ENCODE data around the gene KBTBD13. TPM values are rescaled to one million over a fixed set of nuclear protein-coding genes. Genes with fewer than 3 reads are reported as not detected.

KBTBD13 gene
- total RNA-seq, 1 donor from 2014 or later = not detected

GRCh38 chr15:65106011-65106590 is 29.6 kb downstream of the KBTBD13 start:
- intact Hi-C loops (cut with DNase I) = no loop called here
- H3K36me3 ChIP-seq = peaks cover 0 to 18% of the 10 kb centered on the region in 2 donors

GRCh38 chr15:65110676-65111292 is 34.2 kb downstream of the KBTBD13 start:
- no peaks in the 10 kb centered on the region for H3K4me1 ChIP-seq
- H3K36me3 ChIP-seq = peaks cover 0 to 37% of the 10 kb centered on the region in 2 donors
- H3K27me3 ChIP-seq = no peaks in the 10 kb centered on the region
- intact Hi-C loops (cut with DNase I) = no loop called here
- DNase-seq (ENCODE audit: extremely low spot score in 2 of 2) = no peak
- TF ChIP-seq POLR2AphosphoS5 (IDR thresholded peaks at IDR 0.05; ENCODE audit: insufficient read depth in 1 of 2, low read depth in 1 of 2) (no peak), CTCF (IDR thresholded peaks at IDR 0.05) (no peak), POLR2A (IDR thresholded peaks at IDR 0.05) (no peak)
- H3K9me3 ChIP-seq = no peaks in the 10 kb centered on the region
- H3K27ac ChIP-seq = no peak overlapping the region
- no peak overlapping the region for H3K4me3 ChIP-seq

More at GRCh38 chr15:65106011-65106590, 29.6 kb downstream of the KBTBD13 start:
- no peak for DNase-seq (ENCODE audit: extremely low spot score in 2 of 2)
- Histone ChIP-seq H3K9me3 (no peaks in the 10 kb centered on the region), H3K27ac (no peak overlapping the region), H3K4me1 (peaks cover 8% of the 10 kb centered on the region), H3K4me3 (no peak overlapping the region), H3K27me3 (no peaks in the 10 kb centered on the region)
- TF ChIP-seq POLR2A (IDR thresholded peaks at IDR 0.05) (no peak), POLR2AphosphoS5 (IDR thresholded peaks at IDR 0.05; ENCODE audit: insufficient read depth in 1 of 2, low read depth in 1 of 2) (no peak), CTCF (IDR thresholded peaks at IDR 0.05) (no peak)

GRCh38 chr15:65115086-65115485 is 38.5 kb downstream of the KBTBD13 start, which contains the start of gene UBAP1L:
TSS of gene UBAP1L (minus strand) at chr15:65115200. CDS start at chr15:65106215, 8,985 bp downstream.
- no peaks in the 10 kb centered on the region for H3K27me3 ChIP-seq
- intact Hi-C loops (cut with DNase I) = no loop called here
- no peak within 1 kb of the TSS for H3K4me3 ChIP-seq
- no peaks in the 10 kb centered on the region for H3K4me1 ChIP-seq
- H3K36me3 ChIP-seq = peaks cover 0 to 74% of the 10 kb centered on the region in 2 donors
- H3K27ac ChIP-seq = no peak within 1 kb of the TSS
- TF ChIP-seq POLR2AphosphoS5 (IDR thresholded peaks at IDR 0.05; ENCODE audit: insufficient read depth in 1 of 2, low read depth in 1 of 2) (no peak), POLR2A (IDR thresholded peaks at IDR 0.05) (no peak), CTCF (IDR thresholded peaks at IDR 0.05) (no peak)
- no peaks in the 10 kb centered on the region for H3K9me3 ChIP-seq
- DNase-seq (ENCODE audit: extremely low spot score in 2 of 2) = no peak

GRCh38 chr15:65115542-65115941 is 39.0 kb downstream of the KBTBD13 start:
- no peak overlapping the region for H3K27ac ChIP-seq
- H3K27me3 ChIP-seq = no peaks in the 10 kb centered on the region
- H3K4me1 ChIP-seq = no peaks in the 10 kb centered on the region
- intact Hi-C loops (cut with DNase I) = no loop called here
- H3K36me3 ChIP-seq = peaks cover 0 to 79% of the 10 kb centered on the region in 2 donors
- no peak for TF ChIP-seq POLR2A (IDR thresholded peaks at IDR 0.05)
- no peak for TF ChIP-seq POLR2AphosphoS5 (IDR thresholded peaks at IDR 0.05; ENCODE audit: insufficient read depth in 1 of 2, low read depth in 1 of 2)
- TF ChIP-seq CTCF (IDR thresholded peaks at IDR 0.05) = no peak
- H3K4me3 ChIP-seq = no peak overlapping the region
- no peaks in the 10 kb centered on the region for H3K9me3 ChIP-seq
- no peak for DNase-seq (ENCODE audit: extremely low spot score in 2 of 2)

Small RNA genes lying within 50 kb of the gene (small RNA-seq; reads per million reads assigned to genes)
- not detected for gene AC013553.1

Other genes with a start within 250 kb of the KBTBD13 start
- gene PLEKHO2, start 234.8 kb upstream of the KBTBD13 start, total RNA-seq = 34.9 TPM
- gene ANKDD1A, start 164.8 kb upstream of the KBTBD13 start, total RNA-seq = 17.7 TPM
- gene SPG21, start 86.8 kb upstream of the KBTBD13 start, total RNA-seq = 62.6 TPM
- 18.7 TPM for gene MTFMT, start 47.1 kb upstream of the KBTBD13 start, total RNA-seq
- not detected for gene SLC51B, start 31.4 kb upstream of the KBTBD13 start, total RNA-seq
- 85.7 TPM for gene RASL12, start 8.8 kb upstream of the KBTBD13 start, total RNA-seq
- gene UBAP1L, start 38.5 kb downstream of the KBTBD13 start, total RNA-seq = 5.4 TPM
- 16.5 TPM for gene PDCD7, start 57.1 kb downstream of the KBTBD13 start, total RNA-seq
- gene CLPX, start 108.6 kb downstream of the KBTBD13 start, total RNA-seq = 46.4 TPM
- 129 TPM for gene CILP, start 134.7 kb downstream of the KBTBD13 start, total RNA-seq
- 12.8 TPM for gene PARP16, start 210.1 kb downstream of the KBTBD13 start, total RNA-seq
- gene RNU5A-1, start 219.3 kb downstream of the KBTBD13 start, total RNA-seq = not detected
- not detected for gene RNU5B-1, start 227.9 kb downstream of the KBTBD13 start, total RNA-seq